ENCODE results near the gene KIRREL3.

Gene KIRREL3

GRCh38 chr11:126919147-126919823 lies 81.3 kb downstream of the KIRREL3 start:
- Mint-ChIP-seq H3K27ac (no peak overlapping the region), H3K4me3 (no peak overlapping the region), H3K36me3 (no peaks in the 10 kb centered on the region), H3K4me1 (no peaks in the 10 kb centered on the region), H3K9me3 (no peaks in the 10 kb centered on the region)
- DNase-seq (ENCODE audit: low spot score in 2 of 2) (no peak), ATAC-seq (no peak)

- Mint-ChIP-seq H3K4me1 (no peaks in the 10 kb centered on the region), H3K36me3 (no peaks in the 10 kb centered on the region), H3K9me3 (no peaks in the 10 kb centered on the region), H3K4me3 (no peak overlapping the region), H3K27ac (no peak overlapping the region)
- DNase-seq (ENCODE audit: low spot score in 2 of 2) (no peak), ATAC-seq (no peak)
Measured at GRCh38 chr11:126918556-126918955, 82.0 kb downstream of the KIRREL3 start.

- Mint-ChIP-seq H3K4me1 (no peaks in the 10 kb centered on the region), H3K27ac (peak overlapping the region; percentile 55), H3K9me3 (no peaks in the 10 kb centered on the region), H3K36me3 (no peaks in the 10 kb centered on the region), H3K4me3 (no peak overlapping the region)
- ATAC-seq (peak; percentile 95), DNase-seq (ENCODE audit: low spot score in 2 of 2) (peak in 1 of 2 donors; percentile 48)
Measured at GRCh38 chr11:126917531-126918204, 82.9 kb downstream of the KIRREL3 start.

- no peak for DNase-seq (ENCODE audit: low spot score in 2 of 2)
- no peak for ATAC-seq
- Mint-ChIP-seq H3K4me1 (no peaks in the 10 kb centered on the region), H3K36me3 (no peaks in the 10 kb centered on the region), H3K27ac (no peak overlapping the region), H3K9me3 (no peaks in the 10 kb centered on the region), H3K4me3 (no peak overlapping the region)
Measured at GRCh38 chr11:126915430-126915829, 85.1 kb downstream of the KIRREL3 start.

GRCh38 chr11:126914941-126915340 lies 85.6 kb downstream of the KIRREL3 start:
- H3K9me3 Mint-ChIP-seq, result no peaks in the 10 kb centered on the region
- no peak overlapping the region for H3K4me3 Mint-ChIP-seq
- no peak for DNase-seq (ENCODE audit: low spot score in 2 of 2)
- no peaks in the 10 kb centered on the region for H3K36me3 Mint-ChIP-seq
- no peak overlapping the region for H3K27ac Mint-ChIP-seq
- ATAC-seq, result no peak
- H3K4me1 Mint-ChIP-seq, result no peaks in the 10 kb centered on the region

GRCh38 chr11:126914166-126914565 lies 86.4 kb downstream of the KIRREL3 start:
- Mint-ChIP-seq H3K36me3 (no peaks in the 10 kb centered on the region), H3K27ac (no peak overlapping the region), H3K4me3 (no peak overlapping the region), H3K9me3 (no peaks in the 10 kb centered on the region), H3K4me1 (no peaks in the 10 kb centered on the region)
- ATAC-seq (no peak), DNase-seq (ENCODE audit: low spot score in 2 of 2) (no peak)

- H3K27ac Mint-ChIP-seq, result no peak overlapping the region
- H3K4me3 Mint-ChIP-seq, result no peak overlapping the region
- no peaks in the 10 kb centered on the region for H3K36me3 Mint-ChIP-seq
- no peaks in the 10 kb centered on the region for H3K4me1 Mint-ChIP-seq
- DNase-seq (ENCODE audit: low spot score in 2 of 2), result no peak
- no peaks in the 10 kb centered on the region for H3K9me3 Mint-ChIP-seq
- ATAC-seq, result no peak
Measured at GRCh38 chr11:126904520-126904919, 96.0 kb downstream of the KIRREL3 start.

- ATAC-seq (no peak), DNase-seq (ENCODE audit: low spot score in 2 of 2) (no peak)
- Mint-ChIP-seq H3K9me3 (peaks cover 2% of the 10 kb centered on the region), H3K36me3 (no peaks in the 10 kb centered on the region), H3K27ac (no peak overlapping the region), H3K4me3 (no peak overlapping the region), H3K4me1 (no peaks in the 10 kb centered on the region)
Measured at GRCh38 chr11:126901783-126902182, 98.8 kb downstream of the KIRREL3 start.

GRCh38 chr11:126899961-126900748 lies 100.4 kb downstream of the KIRREL3 start:
- Mint-ChIP-seq H3K36me3 (no peaks in the 10 kb centered on the region), H3K4me1 (no peaks in the 10 kb centered on the region), H3K4me3 (no peak overlapping the region), H3K27ac (no peak overlapping the region), H3K9me3 (peaks cover 8% of the 10 kb centered on the region)
- DNase-seq (ENCODE audit: low spot score in 2 of 2), result no peak
- ATAC-seq, result no peak

GRCh38 chr11:126898802-126899201 lies 101.8 kb downstream of the KIRREL3 start:
- Mint-ChIP-seq H3K36me3 (no peaks in the 10 kb centered on the region), H3K27ac (no peak overlapping the region), H3K4me1 (no peaks in the 10 kb centered on the region), H3K9me3 (peaks cover 8% of the 10 kb centered on the region), H3K4me3 (no peak overlapping the region)
- DNase-seq (ENCODE audit: low spot score in 2 of 2), result no peak
- ATAC-seq, result no peak

- Mint-ChIP-seq H3K4me3 (no peak overlapping the region), H3K9me3 (peaks cover 8% of the 10 kb centered on the region), H3K4me1 (no peaks in the 10 kb centered on the region), H3K36me3 (no peaks in the 10 kb centered on the region), H3K27ac (no peak overlapping the region)
- no peak for ATAC-seq
- DNase-seq (ENCODE audit: low spot score in 2 of 2), result no peak
Measured at GRCh38 chr11:126897430-126897829, 103.1 kb downstream of the KIRREL3 start.

- Mint-ChIP-seq H3K9me3 (peaks cover 8% of the 10 kb centered on the region), H3K36me3 (no peaks in the 10 kb centered on the region), H3K4me3 (no peak overlapping the region), H3K27ac (no peak overlapping the region), H3K4me1 (no peaks in the 10 kb centered on the region)
- no peak for DNase-seq (ENCODE audit: low spot score in 2 of 2)
- no peak for ATAC-seq
Measured at GRCh38 chr11:126896025-126896424, 104.5 kb downstream of the KIRREL3 start.

- Mint-ChIP-seq H3K27ac (no peak overlapping the region), H3K9me3 (peaks cover 8% of the 10 kb centered on the region), H3K4me3 (no peak overlapping the region), H3K36me3 (no peaks in the 10 kb centered on the region), H3K4me1 (no peaks in the 10 kb centered on the region)
- ATAC-seq (peak; percentile 64), DNase-seq (ENCODE audit: low spot score in 2 of 2) (no peak)
Measured at GRCh38 chr11:126893796-126894195, 106.8 kb downstream of the KIRREL3 start.

GRCh38 chr11:126892756-126893155 lies 107.8 kb downstream of the KIRREL3 start:
- Mint-ChIP-seq H3K36me3 (no peaks in the 10 kb centered on the region), H3K9me3 (peaks cover 8% of the 10 kb centered on the region), H3K27ac (no peak overlapping the region), H3K4me1 (no peaks in the 10 kb centered on the region), H3K4me3 (no peak overlapping the region)
- ATAC-seq (no peak), DNase-seq (ENCODE audit: low spot score in 2 of 2) (no peak)

- ATAC-seq, result no peak
- Mint-ChIP-seq H3K4me1 (no peaks in the 10 kb centered on the region), H3K9me3 (peaks cover 5% of the 10 kb centered on the region), H3K27ac (no peak overlapping the region), H3K4me3 (no peak overlapping the region), H3K36me3 (no peaks in the 10 kb centered on the region)
- no peak for DNase-seq (ENCODE audit: low spot score in 2 of 2)
Measured at GRCh38 chr11:126891556-126892217, 108.9 kb downstream of the KIRREL3 start.

Data from stimulated activated effector memory CD8-positive, alpha-beta T cell treated with anti-CD3 and anti-CD28 coated beads, Interleukin-12 subunit alpha, Interleukin-12 subunit beta, amount 100 ng/mL, for 72 hours (primary cell).